Ovary (tissue), 9 donors: Measurements from ENCODE around the gene PSTK. TPM values are rescaled to one million over a fixed set of nuclear protein-coding genes. Genes with fewer than 3 reads are reported as not detected.

ENCODE experiments used
- DNase-seq, 5 donors: peaks; one replicate each; pipeline ENCODE4 v3.0.0-alpha.2; 2019 to 2020
- H3K27ac ChIP-seq, 2 donors: fragments of 200-600 bp; one replicate each; pipeline versions ENCODE4 v1.5.1 to v1.8.0; 2019 to 2022
- H3K27me3 ChIP-seq: fragments of 200-600 bp; one replicate; pipeline ENCODE4 v1.8.0; 2022
- H3K36me3 ChIP-seq: fragments of 200-600 bp; sonication (generic); one replicate; pipeline ENCODE4 v1.5.1; 2019
- H3K4me1 ChIP-seq: one replicate; pipeline ENCODE4 v1.8.1; 2013; ENCODE audit warnings: mild to moderate bottlenecking, moderate library complexity; ENCODE audit not compliant: insufficient read depth
- H3K4me3 ChIP-seq: fragments of 200-600 bp; sonication (generic); one replicate; pipeline ENCODE4 v1.5.1; 2017
- H3K9me3 ChIP-seq, 2 donors: fragments of 200-600 bp in 1 of 2; sonication (generic) in 1 of 2; one replicate each; pipeline versions ENCODE4 v1.5.1 to v1.8.1; 2013 to 2019; ENCODE audit warnings: mild to moderate bottlenecking in 1 of 2, moderate library complexity in 1 of 2
- CTCF ChIP-seq, 3 donors: fragments of 450-650 bp in 2 of 3; fragments of 200-600 bp in 1 of 3; IDR thresholded peaks; one replicate each; pipeline versions ENCODE4 v1.5.1 to v1.8.0; 2016 to 2022; ENCODE audit warnings: antibody characterized with exemption in 3 of 3, mild to moderate bottlenecking in 1 of 3
- EP300 ChIP-seq: sonication (generic); formaldehyde crosslinking; IDR thresholded peaks from one replicate; pipeline ENCODE4 v1.6.1; 2017; ENCODE audit warnings: antibody characterized with exemption
- POLR2A ChIP-seq: fragments of 450-650 bp; IDR thresholded peaks from one replicate; pipeline ENCODE4 v1.6.1; 2017; ENCODE audit warnings: antibody characterized with exemption, mild to moderate bottlenecking, moderate library complexity
- WGBS, 3 donors: extraction: QIAGEN DNeasy Blood & Tissue Kit in 1 of 3; methylation state at CpG; one replicate each; pipeline versions ENCODE4 v1.1.5 to v1.1.7; 2013 to 2017; 5-methylcytosine and 5-hydroxymethylcytosine counted together
- intact Hi-C, 4 donors: fragments of 100-400 bp; cut with DNase I; formaldehyde crosslinking; loops; one replicate each; pipeline versions ENCODE4 v1.11.0 to v1.15.1; 2022 to 2023
- polyA plus RNA-seq, 2 donors: library from polyadenylated mRNA; stranded (reverse); fragments of 200-250 nt in 1 of 2; fragments of 350-450 nt in 1 of 2; fragmentation: Illumina TruSeq in 1 of 2; extraction: RNeasy Lipid Tissue Mini Kit (QIAGEN cat#74804) in 1 of 2; gene quantifications; one replicate each; pipeline ENCODE4 v1.2.3, GENCODE V29; 2013 to 2014
- total RNA-seq, 7 donors: library from RNA; depleted of rRNA in 2 of 7; stranded (reverse); fragments of >200 nt in 2 of 7; fragmentation: NEBNext Ultra II Directional in 3 of 7; extraction: Animal tissue kit (Norgen Biotek cat#: 25700) in 3 of 7; gene quantifications; one replicate each; pipeline versions ENCODE4 v1.1.0 to v1.2.4, GENCODE V29; 2016 to 2023
- donor health status: DM: no; HTN: no; CAD: no; lungs with moderate emphysema.
- donor health status: DM: no; HTN: no; CAD: no.
- donor health status: Bipolar disorder and iron deficiency.
- donor health status: DM: yes; HTN: yes; CAD: no.
- donor health status: DM: no; HTN: no; CAD: no.
- donor health status: DM: yes; HTN: yes; CAD: no.

The PSTK gene
- total and polyA plus RNA-seq, 9 donors: 2.1 to 6.1 (median 3.4) TPM

- no peak overlapping the region for H3K4me3 ChIP-seq
- H3K36me3 ChIP-seq: no peaks in the 10 kb centered on the region
- DNase-seq: no peak
- H3K27me3 ChIP-seq: no peaks in the 10 kb centered on the region
- WGBS, 3 donors: 95 to 97% (median 97%) methylated on average over 2 of the region's 2 CpGs
- H3K9me3 ChIP-seq: no peaks in the 10 kb centered on the region
- intact Hi-C loops: no loop called here
- no peaks in the 10 kb centered on the region for H3K4me1 ChIP-seq
- H3K27ac ChIP-seq: no peak overlapping the region
- TF ChIP-seq POLR2A: no peak
- TF ChIP-seq EP300: no peak
- no peak for TF ChIP-seq CTCF (IDR thresholded peaks at IDR 0.05)
Measured at GRCh38 chr10:122984708-122985107, 4.5 kb downstream of the PSTK start.

DNA sequence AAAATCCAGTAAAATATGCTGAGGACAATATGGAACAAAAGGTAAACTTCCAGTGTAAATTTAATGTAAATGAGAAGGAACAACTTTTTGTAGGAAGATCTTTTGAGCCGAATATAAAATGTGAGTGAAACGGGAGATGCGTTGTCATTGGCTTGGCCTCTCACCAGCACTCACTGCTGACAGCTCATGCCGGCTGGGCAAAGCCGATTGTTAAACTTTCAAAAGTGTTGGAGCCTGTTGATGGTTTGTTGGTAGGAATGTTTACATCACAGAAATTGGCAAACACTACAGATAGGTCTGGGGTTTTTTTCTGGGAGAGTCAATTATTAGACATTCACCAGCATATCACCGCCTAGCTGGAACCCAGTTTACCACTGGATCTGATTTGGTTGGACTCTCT, 6.1 kb downstream of the PSTK start:
- 80 to 91% (median 86%) methylated on average over 6 of the region's 6 CpGs for WGBS, 3 donors
- no peak overlapping the region for H3K27ac ChIP-seq
- no peaks in the 10 kb centered on the region for H3K4me1 ChIP-seq
- intact Hi-C loops: no loop called here
- no peak for TF ChIP-seq EP300
- no peak for TF ChIP-seq CTCF (IDR thresholded peaks at IDR 0.05)
- no peak for TF ChIP-seq POLR2A
- no peak for DNase-seq
- H3K36me3 ChIP-seq: no peaks in the 10 kb centered on the region
- no peak overlapping the region for H3K4me3 ChIP-seq
- H3K27me3 ChIP-seq: no peaks in the 10 kb centered on the region
- H3K9me3 ChIP-seq: no peaks in the 10 kb centered on the region

- no peak for DNase-seq
- Histone ChIP-seq H3K4me3 (no peak overlapping the region), H3K9me3 (no peaks in the 10 kb centered on the region), H3K4me1 (no peaks in the 10 kb centered on the region), H3K27ac (no peak overlapping the region), H3K36me3 (no peaks in the 10 kb centered on the region), H3K27me3 (no peaks in the 10 kb centered on the region)
- TF ChIP-seq POLR2A (no peak), EP300 (no peak), CTCF (IDR thresholded peaks at IDR 0.05) (no peak)
- WGBS, 3 donors: 59 to 78% (median 66%) methylated on average over 2 of the region's 2 CpGs
- intact Hi-C loops: no loop called here
Measured at GRCh38 chr10:122988501-122988900, 8.3 kb downstream of the PSTK start.

DNA sequence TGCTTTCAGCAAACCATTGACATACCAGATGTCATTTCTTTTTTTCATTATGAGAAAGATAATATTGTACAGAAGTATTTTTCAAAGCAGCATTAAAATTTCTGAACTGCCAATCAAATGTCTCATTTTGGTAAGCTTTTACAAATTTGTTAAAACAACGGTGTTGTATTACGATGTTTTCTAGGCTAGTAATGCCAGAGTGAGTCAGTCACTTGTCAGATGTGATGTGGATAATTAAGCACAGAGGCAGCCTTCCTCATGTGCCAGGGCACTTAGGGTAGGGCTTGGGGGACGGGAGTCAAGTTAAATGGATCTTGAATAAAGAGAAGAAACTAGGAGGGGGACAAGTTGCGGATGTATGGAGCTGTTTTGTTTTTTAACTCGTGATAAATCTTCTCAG, 10.1 kb downstream of the PSTK start:
- Histone ChIP-seq H3K4me3 (no peak overlapping the region), H3K36me3 (no peaks in the 10 kb centered on the region), H3K4me1 (no peaks in the 10 kb centered on the region), H3K27me3 (no peaks in the 10 kb centered on the region), H3K27ac (no peak overlapping the region), H3K9me3 (no peaks in the 10 kb centered on the region)
- 77 to 80% (median 77%) methylated on average over 5 of the region's 5 CpGs for WGBS, 3 donors
- intact Hi-C loops: no loop called here
- TF ChIP-seq EP300 (no peak), CTCF (IDR thresholded peaks at IDR 0.05) (no peak), POLR2A (no peak)
- no peak for DNase-seq
